Astrocyte (in vitro differentiated cells and primary cell): Measurements from ENCODE around the gene P3H3.
"Not testable (repeated sequence)": the region's sequence is repeated elsewhere in the genome, so short reads cannot be mapped to it uniquely, and the experiment has no call there.

ENCODE experiments used
- CTCF ChIP-seq: IDR thresholded peaks from 2 replicates; pipeline ENCODE4 v1.5.1; 2011; ENCODE audit warnings: low read depth, mild to moderate bottlenecking, inconsistent platforms, low read length, moderate library complexity; ENCODE audit not compliant: insufficient read depth
- EZH2 ChIP-seq: IDR thresholded peaks from 2 replicates; pipeline ENCODE4 v1.6.1; 2012; ENCODE audit warnings: mild to moderate bottlenecking, low read length, inconsistent platforms; ENCODE audit not compliant: insufficient read depth

- not testable (repeated sequence) for TF ChIP-seq CTCF, EZH2
These were observed 58.2 kb downstream of the P3H3 start for GRCh38 chr12:6886206-6886999.
